Ammon's horn (tissue), 1 donor: ENCODE results near the gene NXF3.
"Not testable (repeated sequence)": the region's sequence is repeated elsewhere in the genome, so short reads cannot be mapped to it uniquely, and the experiment has no call there.

ENCODE experiments used
- DNase-seq: peaks from one replicate; pipeline ENCODE4 v3.0.0-alpha.2; 2016; ENCODE audit warnings: low spot score

NXF3 gene

DNA sequence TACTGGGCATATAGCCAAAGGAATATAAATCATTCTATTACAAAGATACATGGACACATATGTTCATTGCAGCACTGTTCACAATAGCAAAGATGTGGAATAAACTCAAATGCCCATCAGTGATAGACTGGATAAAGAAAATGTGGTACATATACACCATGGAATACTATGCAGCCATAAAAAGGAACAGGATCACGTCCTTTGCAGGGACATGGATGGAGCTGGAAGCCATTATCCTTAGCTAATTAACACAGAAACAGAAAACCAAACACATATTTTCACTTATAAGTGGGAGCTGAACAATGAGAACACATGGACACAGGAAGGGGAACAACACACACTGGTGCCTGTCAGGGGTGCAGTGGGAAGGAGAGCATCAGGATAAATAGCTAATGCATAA is 59.6 kb downstream of the NXF3 start:
- not testable (repeated sequence) for DNase-seq
